DMS53 treated with DMSO at 0.1 percent for 48 hours (cell line): Measurements from ENCODE around the gene COPG2.
"Not testable (repeated sequence)": the region's sequence is repeated elsewhere in the genome, so short reads cannot be mapped to it uniquely, and the experiment has no call there.

Experiments
- DNase-seq: peaks from one replicate; lab custom pipeline; 2025; ENCODE audit not compliant: unreplicated experiment; lab: John Stamatoyannopoulos, UW

The COPG2 gene

GRCh38 chr7:130654850-130655249 is 13.7 kb downstream of the COPG2 start:
- DNase-seq: no peak

- no peak for DNase-seq
Observed at GRCh38 chr7:130650611-130651120, 17.9 kb downstream of the COPG2 start.

- DNase-seq: no peak
Observed at GRCh38 chr7:130649004-130649790, 19.4 kb downstream of the COPG2 start.

DNA sequence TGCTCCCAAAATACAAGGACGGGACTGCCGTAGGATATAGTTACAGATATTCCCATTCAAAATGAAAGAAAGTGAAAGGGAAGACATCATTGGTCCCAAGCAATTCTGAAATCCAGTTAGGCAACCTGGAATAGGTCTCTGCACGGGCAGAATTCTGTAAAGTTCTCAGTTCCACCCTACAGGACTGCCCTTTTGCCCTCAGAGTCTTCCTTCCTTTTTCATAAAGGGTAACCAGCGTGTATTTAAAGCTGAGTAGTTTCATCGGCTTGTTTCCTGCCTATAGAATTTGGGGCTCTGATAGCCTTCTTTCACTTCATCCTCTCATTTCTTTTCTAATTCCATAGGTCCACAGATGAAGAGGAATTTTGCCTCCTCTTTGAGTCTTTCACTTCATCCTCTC is 20.0 kb downstream of the COPG2 start:
- DNase-seq: no peak

DNA sequence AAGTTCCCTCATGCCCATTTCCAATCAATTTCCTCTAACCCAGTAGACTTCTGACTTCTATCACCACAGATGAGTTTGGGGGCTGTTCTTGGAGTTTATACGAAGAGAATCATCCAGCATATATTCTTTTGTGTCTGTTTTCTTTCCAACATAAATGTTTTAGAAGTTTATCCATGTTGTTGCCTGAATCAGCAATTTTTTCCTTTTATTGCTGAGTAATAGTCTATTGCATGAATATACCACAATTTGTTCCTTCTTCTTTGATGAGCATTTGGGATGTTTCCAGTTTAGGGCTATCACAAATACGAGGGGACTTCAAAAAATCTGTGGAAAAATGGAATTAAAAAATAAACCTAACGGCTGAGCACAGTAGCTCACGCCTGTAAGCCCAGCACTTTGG is 26.2 kb downstream of the COPG2 start:
- no peak for DNase-seq

GRCh38 chr7:130641497-130641896 is 27.1 kb downstream of the COPG2 start:
- no peak for DNase-seq

DNA sequence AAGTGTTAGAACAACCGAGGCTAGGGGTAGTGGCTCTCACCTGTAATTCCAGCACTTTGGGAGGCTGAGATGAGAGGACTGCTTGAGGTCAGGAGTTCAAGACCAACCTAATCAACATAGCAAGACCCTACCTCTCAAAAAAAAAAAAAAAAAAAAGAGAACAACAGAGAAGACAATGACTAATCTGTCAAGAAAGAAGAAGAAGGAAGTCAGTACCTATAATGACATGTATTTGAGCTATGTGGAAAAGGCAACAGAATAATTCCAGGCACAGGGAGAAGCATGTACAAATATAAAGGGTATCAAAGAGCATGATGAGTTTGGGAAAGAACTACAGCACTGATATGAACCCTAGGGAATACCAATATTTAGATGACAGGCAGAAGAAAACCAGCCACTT is 27.5 kb downstream of the COPG2 start:
- no peak for DNase-seq

DNA sequence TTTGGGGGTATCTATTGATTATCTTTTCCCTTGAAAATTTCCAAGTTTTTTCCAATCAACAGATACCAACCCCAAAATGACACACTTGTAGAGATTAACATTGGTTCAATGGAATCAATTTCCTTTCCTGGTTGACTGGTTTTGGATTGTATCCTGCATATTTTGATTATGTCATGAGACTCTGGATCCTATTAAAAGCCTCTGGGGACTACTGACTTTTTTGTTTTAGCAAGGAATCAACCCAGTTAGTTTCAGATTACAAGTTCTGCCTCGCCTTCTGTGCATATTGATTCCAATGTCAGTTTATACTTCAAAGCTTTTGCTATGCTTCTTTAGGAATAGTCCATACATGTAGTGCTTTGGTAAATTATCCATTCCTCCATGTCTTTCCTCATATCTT is 29.2 kb downstream of the COPG2 start:
- DNase-seq: no peak

DNA sequence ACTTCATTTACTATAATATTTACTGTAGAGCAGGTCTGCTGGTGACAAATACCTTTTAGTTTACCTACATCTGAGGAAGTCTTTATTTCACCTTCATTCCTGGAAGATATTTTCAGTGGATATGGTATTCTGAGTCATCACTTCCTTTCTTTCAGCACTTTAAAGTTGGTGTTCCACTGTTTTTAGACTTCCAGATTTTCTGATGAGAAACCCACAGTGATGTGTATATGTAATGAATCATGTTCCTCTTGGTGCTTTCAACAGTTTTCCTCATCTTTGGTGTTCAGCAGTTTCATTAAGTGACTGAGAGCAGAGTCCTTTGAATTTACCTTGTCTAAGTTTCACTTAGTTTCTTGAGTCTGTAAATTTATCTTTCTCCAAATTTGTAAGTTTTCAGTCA is 36.4 kb downstream of the COPG2 start:
- DNase-seq: no peak

DNA sequence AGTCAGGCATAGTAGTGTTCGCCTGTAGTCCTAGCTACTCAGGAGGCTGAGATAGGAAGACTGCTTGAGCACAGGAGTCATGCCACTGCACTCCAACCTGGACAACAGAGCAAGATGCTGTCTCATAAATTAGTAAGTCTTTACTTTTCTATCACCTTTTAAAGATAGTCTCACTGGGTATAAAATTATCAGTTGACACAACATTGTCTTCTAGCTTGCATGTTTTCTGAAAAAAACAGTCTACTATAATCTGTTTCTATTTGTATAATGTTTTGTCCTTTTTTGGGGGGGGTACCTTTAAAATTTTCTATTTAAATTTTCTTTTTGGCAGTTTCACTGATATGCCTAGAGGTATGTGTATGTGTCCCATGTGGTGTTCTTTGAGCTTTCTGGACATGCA is 39.6 kb downstream of the COPG2 start:
- no peak for DNase-seq

DNA sequence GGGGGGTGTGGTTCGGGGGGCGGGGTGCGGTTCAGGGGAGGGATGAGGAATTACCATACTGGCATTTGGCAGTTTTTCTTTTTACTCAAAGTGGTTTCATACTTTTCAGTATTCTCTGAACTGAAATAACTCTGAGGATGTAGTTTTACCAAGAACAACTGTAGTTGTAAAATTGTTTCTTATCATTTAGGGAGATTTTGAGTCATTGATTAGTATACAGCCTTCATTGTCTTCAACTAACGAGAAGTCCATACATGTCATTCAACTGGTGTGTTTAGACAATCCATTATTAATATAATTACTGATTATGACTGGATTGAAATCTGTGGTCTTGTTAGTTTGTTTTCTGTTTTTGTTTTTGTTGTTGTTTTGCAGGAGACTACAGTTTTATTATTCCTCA is 40.8 kb downstream of the COPG2 start:
- no peak for DNase-seq

DNA sequence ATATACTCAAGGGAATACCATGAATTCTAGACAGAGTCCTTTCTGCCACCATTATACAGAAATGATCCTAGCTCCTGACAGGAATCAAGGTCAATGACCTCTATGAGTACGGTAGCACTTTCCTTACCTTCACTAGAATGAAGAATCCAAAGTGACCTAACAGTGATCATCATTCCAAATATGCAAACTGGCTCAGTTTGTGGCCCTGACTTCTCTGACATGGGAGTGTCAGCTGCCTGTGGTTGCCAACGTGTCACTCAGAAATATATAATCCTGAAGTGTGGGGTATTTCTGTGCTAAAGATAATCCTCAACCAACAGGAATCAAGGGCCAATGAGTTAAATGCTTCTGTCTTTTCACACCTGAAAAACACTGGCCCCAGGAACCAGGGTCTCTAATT is 45.7 kb downstream of the COPG2 start:
- DNase-seq: no peak

GRCh38 chr7:130615583-130615982 is 53.0 kb downstream of the COPG2 start:
- no peak for DNase-seq

- no peak for DNase-seq
Observed at GRCh38 chr7:130614449-130614848, 54.1 kb downstream of the COPG2 start.

DNA sequence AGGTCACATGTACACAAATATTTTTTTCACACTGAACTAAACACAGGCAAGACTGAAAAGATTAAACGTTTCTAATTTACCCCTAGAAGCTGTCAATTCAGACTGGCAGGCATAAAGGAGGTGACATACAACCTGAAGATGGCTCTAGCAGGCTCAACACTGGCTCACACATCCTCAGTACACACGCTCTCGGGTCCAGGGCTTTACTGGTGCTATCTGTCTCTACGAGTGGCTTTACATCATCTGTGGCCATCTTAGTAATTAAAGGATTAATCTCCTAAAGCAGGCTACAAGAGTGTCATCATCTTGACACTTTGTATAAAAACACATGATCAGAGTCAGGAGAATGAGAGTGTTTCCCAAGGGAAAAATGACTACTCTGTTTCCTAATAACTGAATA is 57.3 kb downstream of the COPG2 start:
- DNase-seq: no peak

DNA sequence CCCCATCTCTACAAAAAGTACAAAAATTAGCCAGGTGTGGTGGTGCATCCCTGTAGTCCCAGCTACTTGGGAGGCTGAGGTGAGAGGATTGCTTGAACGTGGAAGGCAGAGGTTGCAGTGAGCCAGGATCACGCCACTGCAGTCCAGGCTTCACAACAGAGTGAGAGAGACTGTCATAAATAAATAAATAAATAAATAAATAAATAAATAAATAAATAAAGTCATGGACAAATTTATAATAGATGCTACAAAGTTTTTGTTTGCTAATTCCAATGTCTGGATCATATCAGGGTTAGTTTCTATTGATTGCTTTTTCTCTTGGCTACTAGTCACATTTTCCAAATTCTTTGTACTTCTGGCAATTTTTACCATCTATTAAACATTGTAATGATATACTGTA is 61.5 kb downstream of the COPG2 start:
- not testable (repeated sequence) for DNase-seq

GRCh38 chr7:130606161-130606560 is 62.4 kb downstream of the COPG2 start:
- no peak for DNase-seq

- DNase-seq: no peak
Observed at GRCh38 chr7:130598056-130598455, 70.5 kb downstream of the COPG2 start.

GRCh38 chr7:130595986-130596385 is 72.6 kb downstream of the COPG2 start:
- no peak for DNase-seq

DNA sequence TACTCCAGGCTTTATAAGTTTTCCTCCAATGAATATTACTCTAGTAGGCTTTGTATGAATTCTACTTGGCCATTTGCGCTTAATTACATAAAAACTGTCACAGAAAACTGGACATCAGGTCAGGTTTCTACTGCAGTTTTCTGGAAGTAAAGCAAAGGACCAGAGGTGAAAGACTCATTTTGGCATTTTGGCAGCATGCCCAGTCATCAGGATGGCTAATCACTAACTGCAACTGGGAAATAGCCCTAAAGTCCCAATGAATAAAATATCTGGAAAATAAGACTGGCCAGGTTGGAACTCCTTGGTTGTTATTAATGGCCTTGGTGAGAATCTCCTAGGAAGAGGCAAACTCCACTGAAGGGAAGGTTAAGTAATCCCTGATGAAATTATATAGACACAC is 75.5 kb downstream of the COPG2 start:
- DNase-seq: no peak

- DNase-seq: not testable (repeated sequence)
Observed at GRCh38 chr7:130591464-130591863, 77.1 kb downstream of the COPG2 start.

DNA sequence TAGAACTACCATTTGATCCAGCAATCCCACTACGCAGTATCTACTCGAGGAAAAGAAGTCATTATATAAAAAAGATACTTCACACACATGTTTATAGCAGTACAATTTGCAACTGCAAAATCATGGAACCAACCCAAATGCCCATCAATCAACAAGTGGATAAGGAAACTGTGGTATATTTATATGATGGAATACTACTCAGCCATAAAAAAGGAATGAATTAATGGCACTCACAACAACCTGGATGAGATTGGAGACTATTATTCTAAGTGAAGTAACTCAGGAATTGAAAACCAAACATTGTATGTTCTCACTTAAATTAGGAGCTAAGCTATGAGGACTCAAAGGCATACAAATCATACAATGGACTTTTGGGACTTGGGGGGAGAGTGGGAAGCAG is 82.6 kb downstream of the COPG2 start:
- not testable (repeated sequence) for DNase-seq

DNA sequence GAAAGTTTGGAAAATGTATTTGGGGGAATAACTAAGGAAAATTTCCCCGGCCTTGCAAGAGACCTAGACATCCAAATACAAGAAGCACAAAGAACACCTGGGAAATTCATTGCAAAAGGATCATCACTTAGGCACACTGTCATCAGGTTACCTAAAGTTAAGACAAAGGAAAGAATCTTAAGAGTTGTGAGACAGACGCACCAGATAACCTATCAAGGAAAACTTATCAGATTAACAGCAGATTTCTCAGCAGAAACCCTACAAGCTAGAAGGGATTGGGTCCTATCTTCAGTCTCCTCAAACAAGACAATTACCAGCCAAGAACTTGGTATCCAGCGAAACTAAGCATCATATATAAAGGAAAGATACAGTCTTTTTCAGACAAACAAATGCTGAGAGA is 93.4 kb downstream of the COPG2 start:
- not testable (repeated sequence) for DNase-seq
